ENCODE results near the gene MRPL38. TPM values are rescaled to one million over a fixed set of nuclear protein-coding genes. Genes with fewer than 3 reads are reported as not detected.

MRPL38 gene
- total RNA-seq, 2 donors from 2014 or later, result 27.2 to 36.4 TPM

DNA sequence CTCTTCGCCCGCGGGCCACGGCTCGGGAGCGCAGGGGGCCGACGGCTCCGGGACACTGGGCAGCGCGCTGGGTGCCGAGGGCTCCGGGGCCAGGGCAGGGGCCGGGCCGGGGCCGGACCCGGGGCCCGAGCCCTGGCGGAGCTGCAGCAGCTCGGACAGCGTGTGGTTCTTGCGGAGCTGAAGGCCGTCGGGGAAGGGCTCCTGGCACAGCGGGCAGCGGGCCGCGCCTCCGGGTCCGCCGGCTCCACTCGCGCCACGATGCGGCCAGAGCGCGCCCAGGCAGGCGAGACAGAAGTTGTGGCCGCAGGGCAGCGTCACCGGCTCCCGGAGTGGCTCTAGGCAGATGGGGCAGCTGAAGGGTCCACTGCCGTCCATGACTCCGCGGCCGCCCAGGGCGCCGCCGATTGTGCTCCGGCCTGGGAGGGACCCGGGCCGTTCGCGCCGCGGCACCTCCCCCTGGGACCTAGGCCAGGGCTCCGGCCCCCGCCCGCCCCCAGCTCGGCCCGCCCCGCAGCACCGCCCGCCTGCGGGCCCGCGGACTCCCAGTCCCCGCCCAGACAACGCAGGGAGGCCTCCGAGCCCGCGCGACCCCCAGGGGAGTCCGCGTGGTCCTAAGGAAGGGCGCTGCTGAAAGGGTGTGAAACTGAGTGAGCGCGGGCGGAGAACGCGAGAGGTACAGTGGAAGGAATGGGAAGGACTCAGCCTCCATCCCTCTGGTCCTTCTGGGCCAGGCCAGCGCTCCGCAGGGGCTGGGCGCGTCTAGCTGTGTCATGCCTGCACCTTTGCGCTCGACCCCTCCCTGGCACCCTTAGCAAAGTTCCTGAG, 26.3 kb downstream of the MRPL38 start, which contains the start of gene TRIM47:
Gene TRIM47 (minus strand): TSS at position 408 of the 825 bp plus-strand sequence. CDS start 33 bp downstream, at position 375.
- no peaks in the 10 kb centered on the region for H3K27me3 ChIP-seq
- DNase-seq (ENCODE audit: low spot score), result peak; percentile 72
- peaks cover 20% of the 10 kb centered on the region for H3K36me3 ChIP-seq
- peaks cover 0 to 50% of the 10 kb centered on the region in 2 donors for H3K4me1 ChIP-seq
- no peaks in the 10 kb centered on the region for H3K9me3 ChIP-seq
- peak within 1 kb of the TSS; percentile 93 to 94 for H3K27ac ChIP-seq
- peak within 1 kb of the TSS; percentile 59 to 63 for H3K4me3 ChIP-seq
- TF ChIP-seq, protein P1, sequence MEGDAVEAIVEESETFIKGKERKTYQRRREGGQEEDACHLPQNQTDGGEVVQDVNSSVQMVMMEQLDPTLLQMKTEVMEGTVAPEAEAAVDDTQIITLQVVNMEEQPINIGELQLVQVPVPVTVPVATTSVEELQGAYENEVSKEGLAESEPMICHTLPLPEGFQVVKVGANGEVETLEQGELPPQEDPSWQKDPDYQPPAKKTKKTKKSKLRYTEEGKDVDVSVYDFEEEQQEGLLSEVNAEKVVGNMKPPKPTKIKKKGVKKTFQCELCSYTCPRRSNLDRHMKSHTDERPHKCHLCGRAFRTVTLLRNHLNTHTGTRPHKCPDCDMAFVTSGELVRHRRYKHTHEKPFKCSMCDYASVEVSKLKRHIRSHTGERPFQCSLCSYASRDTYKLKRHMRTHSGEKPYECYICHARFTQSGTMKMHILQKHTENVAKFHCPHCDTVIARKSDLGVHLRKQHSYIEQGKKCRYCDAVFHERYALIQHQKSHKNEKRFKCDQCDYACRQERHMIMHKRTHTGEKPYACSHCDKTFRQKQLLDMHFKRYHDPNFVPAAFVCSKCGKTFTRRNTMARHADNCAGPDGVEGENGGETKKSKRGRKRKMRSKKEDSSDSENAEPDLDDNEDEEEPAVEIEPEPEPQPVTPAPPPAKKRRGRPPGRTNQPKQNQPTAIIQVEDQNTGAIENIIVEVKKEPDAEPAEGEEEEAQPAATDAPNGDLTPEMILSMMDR (IDR thresholded peaks at IDR 0.05), result no peak

DNA sequence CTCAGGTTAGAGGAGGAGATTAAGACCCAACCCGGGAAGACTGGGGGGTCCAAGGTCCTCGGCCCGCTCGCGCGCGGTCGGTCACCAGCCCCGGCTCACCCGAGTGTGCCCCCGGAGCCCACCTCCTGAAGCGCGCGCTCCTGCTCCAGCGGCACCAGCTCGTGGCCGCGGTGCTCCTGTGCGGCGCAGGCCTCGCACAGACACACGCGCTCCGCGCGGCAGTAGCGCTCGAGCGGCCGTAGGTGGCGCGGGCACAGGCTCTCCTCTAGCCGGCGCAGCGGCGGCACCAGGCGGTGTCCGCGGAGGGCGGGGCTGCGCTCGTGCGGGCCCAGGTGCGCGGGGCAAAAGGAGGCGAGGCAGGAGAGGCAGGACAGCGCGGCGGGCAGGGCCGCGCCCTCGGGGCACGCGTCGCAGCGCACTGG, 26.9 kb downstream of the MRPL38 start:
- H3K4me3 ChIP-seq, result peak overlapping the region; percentile 59 to 63
- H3K4me1 ChIP-seq, result peaks cover 0 to 56% of the 10 kb centered on the region in 2 donors
- no peak for DNase-seq (ENCODE audit: low spot score)
- peaks cover 20% of the 10 kb centered on the region for H3K36me3 ChIP-seq
- peak overlapping the region; percentile 93 to 94 for H3K27ac ChIP-seq
- TF ChIP-seq, protein P1 (IDR thresholded peaks at IDR 0.05), result peak in 1 of 2 donors; percentile 56
- H3K9me3 ChIP-seq, result no peaks in the 10 kb centered on the region
- H3K27me3 ChIP-seq, result no peaks in the 10 kb centered on the region

DNA sequence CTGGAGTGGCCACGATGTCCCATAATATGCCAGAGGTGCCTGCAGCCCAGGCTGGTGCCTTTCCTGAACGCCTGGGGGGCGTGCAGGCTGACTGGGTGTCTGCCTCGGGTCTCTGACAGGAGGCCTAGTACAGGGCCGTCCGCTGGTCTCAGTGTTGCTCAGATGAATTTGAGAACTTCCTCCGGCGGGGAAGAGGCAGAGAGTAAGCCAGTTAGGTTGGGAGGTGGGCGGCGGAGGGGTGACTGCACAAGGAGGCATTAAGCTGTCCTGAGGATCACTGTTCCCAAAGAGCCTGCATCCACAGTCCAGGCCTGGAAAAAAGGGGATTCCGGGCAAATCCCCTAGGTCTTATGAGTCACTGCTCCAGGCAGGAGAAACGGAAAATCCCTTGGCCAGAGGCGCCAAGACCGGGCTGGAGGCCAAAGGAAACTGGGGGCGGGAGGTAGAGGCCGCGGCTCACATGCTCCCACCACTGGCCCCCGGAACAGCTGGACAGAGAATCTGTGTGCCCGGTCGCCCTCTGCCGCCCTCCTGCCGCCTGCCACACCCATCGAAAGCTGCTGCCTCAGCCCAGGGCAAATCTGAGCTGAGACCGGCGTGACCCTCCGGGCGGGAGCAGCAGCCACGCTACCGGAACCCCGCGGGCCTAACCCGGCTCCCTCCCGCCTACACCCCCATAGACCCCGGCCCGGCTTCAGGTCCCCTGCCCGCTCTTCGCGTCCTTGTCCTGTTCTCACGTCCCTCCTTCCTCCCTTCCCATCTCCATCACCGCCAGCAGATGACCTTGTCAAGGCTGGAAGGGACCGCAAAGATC, 27.5 kb downstream of the MRPL38 start:
- H3K4me3 ChIP-seq, result peak overlapping the region; percentile 59 to 63
- H3K9me3 ChIP-seq, result no peaks in the 10 kb centered on the region
- TF ChIP-seq, protein P1 (IDR thresholded peaks at IDR 0.05), result peak in 1 of 2 donors; percentile 50
- peak; percentile 97 for DNase-seq (ENCODE audit: low spot score)
- peaks cover 20% of the 10 kb centered on the region for H3K36me3 ChIP-seq
- H3K27me3 ChIP-seq, result no peaks in the 10 kb centered on the region
- peaks cover 0 to 62% of the 10 kb centered on the region in 2 donors for H3K4me1 ChIP-seq
- H3K27ac ChIP-seq, result peak overlapping the region; percentile 93 to 94

DNA sequence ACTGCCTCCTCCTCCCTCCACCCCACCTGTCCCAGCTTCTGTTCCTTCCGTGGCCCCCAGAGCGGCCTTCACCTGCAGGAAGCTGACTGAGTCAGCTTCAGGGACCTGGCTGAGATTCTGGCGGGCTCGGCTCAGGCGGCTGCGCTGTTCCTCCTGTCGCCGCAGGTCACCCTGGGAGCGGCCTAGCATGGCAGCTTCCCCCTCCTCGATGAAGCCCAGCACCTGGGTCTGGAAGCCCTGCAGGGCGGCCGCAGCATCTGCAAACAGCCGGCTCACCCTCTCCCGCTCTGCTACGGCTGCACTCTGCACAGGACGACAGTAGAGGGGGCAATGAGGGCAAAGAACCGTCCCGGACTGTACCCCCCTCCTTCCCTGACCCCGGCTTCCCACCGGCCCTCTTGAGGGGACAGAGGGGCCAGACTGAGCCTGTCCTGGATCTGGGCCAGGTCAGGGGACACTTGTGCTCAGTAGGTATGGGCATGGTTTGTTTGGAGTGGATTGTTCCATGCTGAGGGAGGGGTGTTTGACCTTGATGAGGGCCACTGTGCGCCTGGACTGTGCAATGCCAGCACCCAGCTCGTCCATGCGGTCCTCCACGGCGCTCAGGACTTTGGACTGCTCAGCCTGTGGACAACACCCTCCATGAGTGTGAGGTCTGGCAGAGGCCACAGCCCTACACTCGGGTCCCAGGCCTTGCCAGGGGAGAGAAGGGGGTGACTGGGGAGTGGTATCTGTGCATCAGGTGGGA, 28.3 kb downstream of the MRPL38 start:
- Histone ChIP-seq H3K36me3 (peaks cover 20% of the 10 kb centered on the region), H3K27me3 (no peaks in the 10 kb centered on the region), H3K27ac (peak overlapping the region; percentile 93 to 94), H3K9me3 (no peaks in the 10 kb centered on the region), H3K4me3 (peak overlapping the region; percentile 59 to 63), H3K4me1 (peaks cover 0 to 64% of the 10 kb centered on the region in 2 donors)
- TF ChIP-seq, protein P1 (IDR thresholded peaks at IDR 0.05), result no peak
- DNase-seq (ENCODE audit: low spot score), result no peak

DNA sequence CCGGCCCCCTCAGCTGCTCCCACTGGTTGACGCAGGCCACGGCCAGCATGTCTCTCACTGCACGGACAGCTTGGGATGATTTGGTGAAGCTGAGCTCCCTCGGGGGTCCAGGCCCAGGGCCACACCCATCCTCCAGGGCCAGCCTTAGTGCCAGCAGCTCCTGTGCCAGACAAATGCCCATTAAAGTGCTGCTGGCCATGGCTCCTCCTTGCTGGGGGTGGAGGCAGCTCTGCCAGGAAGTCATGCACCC, 28.8 kb downstream of the MRPL38 start:
- H3K27ac ChIP-seq, result peak overlapping the region; percentile 93 to 94
- TF ChIP-seq, protein P1 (IDR thresholded peaks at IDR 0.05), result no peak
- no peaks in the 10 kb centered on the region for H3K27me3 ChIP-seq
- H3K4me1 ChIP-seq, result peaks cover 0 to 66% of the 10 kb centered on the region in 2 donors
- H3K9me3 ChIP-seq, result no peaks in the 10 kb centered on the region
- no peak for DNase-seq (ENCODE audit: low spot score)
- H3K4me3 ChIP-seq, result peak overlapping the region in 1 of 2 donors; percentile 63
- H3K36me3 ChIP-seq, result peaks cover 20% of the 10 kb centered on the region

Measured in right atrium auricular region (tissue), 2 donors.